HG02571 (cell line): ENCODE data around the gene ENOX1.
A peak's percentile ranks its signal among the peaks of the same experiment; 100 is the strongest.

ENCODE experiments used
- ATAC-seq: cut with Tn5 transposase; IDR thresholded peaks from one replicate; pipeline ENCODE4 v1.9.1; 2021; ENCODE audit warnings: mild to moderate bottlenecking, moderate library complexity; ENCODE audit not compliant: unreplicated experiment

Gene ENOX1

DNA sequence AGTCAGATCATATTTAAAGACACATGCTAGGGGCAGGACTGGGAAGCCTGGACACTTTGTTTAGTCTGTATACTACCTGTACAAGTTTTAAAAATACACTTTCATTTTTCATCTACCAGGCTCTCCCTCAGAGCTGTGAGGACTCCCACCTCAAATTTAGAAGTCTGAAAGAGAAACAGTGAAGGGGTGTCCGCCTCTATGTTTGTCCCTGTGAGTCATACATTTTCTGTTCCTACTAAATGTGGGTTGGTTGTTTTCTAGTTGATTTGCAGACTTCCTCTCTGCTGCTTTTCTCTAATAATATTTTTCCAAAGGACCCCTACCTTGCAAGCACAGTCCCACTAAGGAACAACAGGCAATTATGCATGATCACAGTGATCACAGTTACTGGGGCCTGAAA is 110.5 kb downstream of the ENOX1 start:
- ATAC-seq, result peak; percentile 97

DNA sequence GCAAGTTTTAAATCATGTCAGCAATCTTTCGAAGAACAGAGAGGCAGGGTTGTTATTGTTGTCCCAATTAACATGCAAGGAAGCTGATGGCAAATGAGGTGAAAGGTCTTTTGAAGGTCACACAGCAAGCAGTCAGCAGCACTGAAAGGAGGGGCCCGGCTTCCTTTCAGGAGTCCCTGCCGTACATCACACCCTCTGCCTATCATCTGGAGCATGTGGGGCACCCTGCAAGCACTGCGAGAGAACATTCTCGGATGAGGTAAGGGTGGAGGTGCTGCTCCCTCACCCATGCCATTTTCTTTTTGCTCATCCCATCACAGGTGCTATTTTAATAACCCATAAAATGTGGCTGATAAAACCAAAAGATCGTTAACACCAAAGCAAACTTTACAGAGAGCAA is 111.2 kb downstream of the ENOX1 start:
- ATAC-seq, result no peak

DNA sequence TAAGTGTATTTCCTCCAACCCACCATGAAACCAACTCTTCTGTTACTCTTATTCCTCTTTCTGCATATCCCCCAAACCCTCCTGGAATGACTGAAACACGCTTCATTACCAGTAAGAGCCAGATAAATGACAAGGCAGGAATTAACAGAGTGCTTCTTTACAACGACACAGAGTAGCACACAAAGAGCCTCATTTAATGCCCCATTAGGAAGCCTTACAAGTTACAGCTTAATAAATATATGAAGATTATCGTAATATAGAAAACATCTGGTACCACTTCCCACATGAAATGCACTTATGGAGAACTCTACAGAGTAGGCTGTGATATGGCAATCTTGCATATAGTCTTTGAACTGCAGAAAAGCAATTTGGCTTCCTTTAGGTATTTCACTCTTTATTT is 116.8 kb downstream of the ENOX1 start:
- ATAC-seq, result no peak

DNA sequence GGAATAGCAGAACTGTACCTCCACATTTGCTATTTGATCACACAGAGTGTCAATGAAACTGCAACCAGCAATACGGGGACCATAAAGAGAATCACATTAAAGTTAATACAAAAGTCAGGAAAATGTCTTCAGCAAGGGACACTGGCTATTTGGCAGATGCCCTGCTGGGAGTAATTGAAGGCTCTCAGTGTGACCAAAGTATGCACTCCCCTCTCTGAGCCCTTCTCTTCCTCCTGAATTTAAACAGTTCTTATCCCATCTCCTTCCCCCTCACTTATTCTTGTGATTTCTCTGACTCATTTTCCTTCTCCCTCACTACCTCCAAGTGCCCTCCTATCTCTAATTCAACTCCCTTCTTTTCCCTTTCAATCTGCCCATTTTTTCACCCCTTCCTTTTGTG is 117.7 kb downstream of the ENOX1 start:
- ATAC-seq, result no peak

DNA sequence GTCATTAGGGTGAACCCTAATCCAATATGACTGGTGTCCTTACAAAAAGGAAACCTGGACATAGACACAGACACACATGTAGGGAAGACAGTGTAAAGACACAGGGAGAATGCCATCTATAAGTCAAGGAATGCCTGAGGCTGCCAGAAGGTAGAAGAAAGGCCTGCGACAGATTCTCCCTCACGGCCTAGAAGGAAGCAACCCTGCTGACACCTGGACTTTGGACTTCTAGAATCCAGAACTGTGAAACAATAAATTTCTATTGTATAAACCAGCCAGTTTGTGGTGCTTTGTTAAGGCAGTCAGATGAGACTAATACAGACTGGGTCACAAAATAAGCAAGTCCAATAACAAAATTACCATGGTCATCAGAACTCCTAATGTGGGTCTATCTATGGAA is 120.4 kb downstream of the ENOX1 start:
- no peak for ATAC-seq

DNA sequence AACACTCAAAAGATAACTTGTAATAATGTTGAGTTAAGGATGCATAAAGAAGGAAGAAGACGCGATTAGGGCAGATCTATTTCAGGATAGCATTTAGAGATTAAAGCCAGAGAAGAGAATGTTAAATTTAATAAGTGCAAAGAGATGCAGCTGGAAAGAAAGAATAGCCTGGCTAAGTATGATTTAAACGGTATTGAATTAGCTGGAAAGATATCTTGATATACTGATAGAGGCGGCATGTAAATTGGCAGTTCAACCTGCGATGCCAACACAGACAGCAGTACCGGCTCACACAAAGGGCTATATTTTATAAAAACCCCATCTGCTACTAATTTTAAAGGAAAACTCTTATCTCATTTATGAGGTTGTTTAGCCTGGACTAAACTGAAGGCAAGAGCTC is 121.4 kb downstream of the ENOX1 start:
- ATAC-seq, result no peak

DNA sequence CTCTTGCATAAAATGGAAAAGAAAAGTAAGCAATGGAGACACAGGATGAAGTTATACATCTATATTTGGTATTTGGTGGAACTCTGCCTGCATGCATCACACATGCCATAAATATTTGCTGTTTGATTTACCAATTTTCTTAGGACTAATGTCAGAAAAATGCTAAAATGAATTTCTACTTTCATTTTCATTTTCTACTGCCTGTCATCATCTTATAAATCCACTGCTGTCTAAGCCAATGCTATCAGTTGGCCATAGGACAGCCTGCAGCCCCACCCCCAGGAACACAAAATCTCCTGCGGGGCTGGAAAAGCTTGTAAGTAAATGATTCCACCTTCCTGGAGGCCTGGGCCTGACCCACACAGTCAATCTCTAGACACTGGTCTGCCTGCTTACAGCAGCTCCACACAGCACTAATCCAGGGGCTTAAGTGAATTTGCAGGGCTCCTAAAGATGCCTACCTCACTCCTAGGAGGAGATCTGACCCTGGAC is 122.0 kb downstream of the ENOX1 start:
- no peak for ATAC-seq

DNA sequence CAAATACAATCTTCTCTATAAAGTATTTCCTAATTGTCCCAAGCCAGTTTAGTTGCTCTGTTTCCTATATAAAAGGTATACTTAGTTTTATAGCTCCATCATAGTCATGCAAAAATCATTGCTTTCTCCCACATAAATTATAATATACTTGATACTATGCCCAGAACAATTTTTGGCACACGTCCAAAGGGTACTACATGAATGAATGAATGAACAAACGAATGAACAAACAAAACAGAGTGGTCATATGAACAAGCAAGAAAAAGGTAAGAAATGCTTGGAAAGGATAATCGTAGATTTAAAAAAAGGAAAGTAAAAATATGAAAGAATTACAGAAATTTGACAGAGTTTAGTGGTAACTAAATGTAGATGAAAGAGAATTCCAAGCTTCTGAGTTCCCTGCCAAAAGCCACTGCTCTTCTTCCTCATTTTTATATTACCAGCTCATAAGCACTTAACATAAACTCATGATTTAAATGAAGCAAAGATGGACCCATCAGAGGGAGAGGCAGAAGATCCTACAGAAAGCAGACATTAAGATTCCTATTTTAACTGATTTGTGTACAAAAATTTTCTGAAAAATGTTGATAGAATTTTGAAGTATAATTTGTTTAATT is 123.2 kb downstream of the ENOX1 start:
- no peak for ATAC-seq

DNA sequence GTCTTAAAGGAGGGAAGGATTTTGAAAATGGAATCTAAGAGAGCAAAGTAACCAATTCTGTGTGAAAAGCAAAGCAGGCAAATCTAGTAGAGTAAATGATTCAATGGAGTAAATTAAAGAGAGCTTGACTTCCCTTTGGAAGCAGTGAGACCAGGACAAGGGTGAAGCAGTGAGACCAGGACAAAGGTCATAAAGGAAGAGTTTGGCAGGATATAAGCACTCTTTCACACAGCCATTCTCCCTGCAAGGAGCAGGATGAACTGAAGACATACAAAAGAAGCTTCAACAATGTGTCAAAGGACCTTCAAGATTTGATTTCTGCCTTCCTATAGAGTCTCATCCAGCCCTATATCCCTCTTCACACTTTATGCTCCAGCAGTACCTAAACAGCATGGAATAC is 123.8 kb downstream of the ENOX1 start:
- no peak for ATAC-seq

DNA sequence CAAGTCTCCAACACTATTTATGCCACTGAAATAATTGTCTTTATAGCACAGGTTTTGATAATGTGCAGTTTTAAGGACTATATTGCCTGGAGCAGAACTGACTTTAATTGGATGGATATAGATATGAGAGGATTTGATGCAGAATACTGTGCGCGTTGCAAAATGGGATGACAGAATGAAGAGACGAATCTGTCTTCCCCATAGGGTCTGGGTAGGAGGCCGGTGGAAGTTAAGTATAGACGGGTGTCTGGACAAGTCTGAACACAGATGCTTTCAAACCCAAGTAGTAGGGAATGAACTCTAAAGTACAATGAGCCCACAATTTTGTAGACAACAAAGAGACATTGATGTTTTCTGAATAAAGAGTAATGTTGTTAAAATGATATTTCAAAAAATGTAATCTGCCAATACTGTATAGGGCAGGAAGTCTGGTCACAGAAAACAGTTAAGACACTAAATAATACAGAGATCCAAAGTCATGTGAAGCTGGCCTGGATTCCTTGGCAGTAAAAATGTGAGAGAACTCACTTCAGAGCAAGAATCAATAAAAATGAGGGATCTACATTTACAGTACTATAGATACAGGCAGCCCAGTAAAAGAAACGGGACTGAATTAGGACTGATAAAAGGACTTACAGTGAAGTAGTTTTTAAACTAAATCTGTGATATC is 125.5 kb downstream of the ENOX1 start:
- no peak for ATAC-seq

DNA sequence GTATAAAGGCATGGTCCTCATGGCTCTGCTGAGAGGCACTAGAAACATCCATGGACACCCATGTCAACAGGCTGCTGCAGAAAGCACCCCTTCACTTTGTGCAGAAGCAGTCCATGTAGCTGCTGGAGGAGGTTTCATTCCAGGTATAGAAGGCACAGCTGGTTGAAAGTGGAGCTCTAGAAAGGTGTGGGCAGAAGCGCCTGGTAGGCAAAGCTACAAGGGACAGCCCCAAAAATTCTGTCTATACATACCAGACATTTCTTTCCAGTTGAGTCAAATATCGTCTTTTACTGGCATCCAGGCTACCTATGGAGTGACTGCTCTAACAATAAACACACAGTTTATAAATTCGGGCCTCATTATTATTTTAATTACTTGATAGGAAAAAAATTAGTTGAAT is 129.3 kb downstream of the ENOX1 start:
- no peak for ATAC-seq

DNA sequence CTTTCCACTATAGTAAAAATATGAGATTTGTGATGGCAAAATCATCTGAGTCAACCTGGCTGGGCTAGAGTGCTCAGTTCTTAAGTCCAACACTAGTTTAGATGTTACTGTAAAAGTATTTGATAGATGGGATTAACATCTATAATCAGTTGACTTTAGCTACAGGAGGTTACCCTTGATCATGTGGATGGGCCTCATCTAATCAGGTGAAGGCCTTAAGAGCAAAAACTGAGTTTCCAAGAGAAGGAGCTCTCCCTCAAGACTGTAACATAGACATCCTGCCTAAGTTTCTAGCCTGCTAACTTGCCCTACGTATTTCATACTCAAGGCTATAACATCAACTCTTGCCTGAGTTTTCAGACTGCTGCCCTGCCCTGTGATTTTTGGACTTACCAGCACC is 132.8 kb downstream of the ENOX1 start:
- ATAC-seq, result no peak

DNA sequence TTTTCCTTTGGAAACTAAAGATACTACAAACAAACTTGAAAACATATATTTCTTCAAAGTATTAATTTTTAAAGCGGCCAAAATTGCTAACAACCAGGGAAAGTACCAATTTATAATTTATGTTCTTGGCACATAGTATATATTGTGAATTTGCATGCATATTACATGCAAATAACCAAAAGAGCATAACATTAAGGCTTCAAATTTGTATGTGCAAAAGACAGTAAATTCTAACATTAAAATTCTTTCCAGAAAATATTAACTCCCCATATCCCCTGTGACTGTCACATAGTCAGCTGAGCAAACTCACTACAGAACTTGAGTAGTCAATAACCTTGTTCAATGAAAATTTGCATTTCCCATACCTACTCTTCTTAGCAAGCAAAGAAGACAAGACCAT is 133.4 kb downstream of the ENOX1 start:
- ATAC-seq, result no peak

DNA sequence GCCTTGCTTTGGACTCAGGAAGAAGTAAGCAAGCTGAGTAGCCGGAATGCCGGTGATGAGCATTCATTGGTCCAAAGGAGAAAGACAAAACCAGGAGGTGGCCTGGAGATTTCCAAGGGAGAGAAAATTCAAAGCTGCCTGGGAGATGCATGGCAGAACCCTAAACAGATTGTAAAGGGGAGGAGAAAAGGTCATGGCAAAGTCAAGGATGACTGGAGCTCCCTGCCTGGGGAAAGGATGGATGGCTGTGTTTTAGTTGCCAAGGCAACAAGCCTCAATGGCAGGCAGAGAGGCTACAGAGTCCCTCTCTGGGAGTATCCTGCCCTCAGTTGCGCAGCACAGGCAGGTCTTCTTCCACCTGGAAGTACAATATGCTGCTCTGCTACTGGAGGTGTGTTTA is 134.0 kb downstream of the ENOX1 start:
- ATAC-seq, result no peak

DNA sequence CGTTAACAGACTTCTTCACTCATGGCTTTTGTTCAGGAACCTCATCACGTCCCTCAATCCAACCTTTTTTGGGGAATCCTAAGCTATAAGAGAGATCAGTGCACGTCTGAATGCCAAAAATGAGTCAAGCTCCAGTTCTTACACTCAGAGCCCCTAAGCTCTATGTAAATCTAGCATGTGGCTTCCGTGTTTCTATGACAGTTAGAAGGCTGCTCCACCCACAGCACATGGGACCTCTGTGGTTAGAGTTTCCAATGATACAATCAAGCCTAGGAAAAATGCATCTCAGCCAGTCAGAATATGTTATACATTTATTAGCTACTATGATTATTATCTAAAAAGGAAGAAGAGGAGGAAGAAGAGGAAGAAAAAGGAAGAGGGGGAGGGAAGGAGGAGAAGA is 135.9 kb downstream of the ENOX1 start:
- no peak for ATAC-seq

DNA sequence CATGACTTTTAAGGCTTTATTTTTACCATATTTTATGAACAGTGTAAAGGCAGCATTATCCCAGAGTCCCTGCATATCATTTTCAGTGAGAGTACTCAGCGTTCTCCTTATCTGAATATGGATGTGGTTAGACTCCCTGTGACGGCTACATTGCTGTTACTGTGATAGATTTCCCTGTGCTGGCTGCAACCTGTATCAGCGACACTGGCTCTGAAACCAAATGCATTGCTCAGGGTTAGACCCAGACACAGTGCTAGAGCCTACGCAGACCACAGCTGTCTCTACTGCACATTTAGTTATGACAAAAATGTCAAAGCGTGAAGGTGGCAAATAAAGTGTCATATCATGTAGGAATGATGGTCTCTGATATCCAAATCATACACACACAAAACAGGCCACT is 138.0 kb downstream of the ENOX1 start:
- no peak for ATAC-seq

DNA sequence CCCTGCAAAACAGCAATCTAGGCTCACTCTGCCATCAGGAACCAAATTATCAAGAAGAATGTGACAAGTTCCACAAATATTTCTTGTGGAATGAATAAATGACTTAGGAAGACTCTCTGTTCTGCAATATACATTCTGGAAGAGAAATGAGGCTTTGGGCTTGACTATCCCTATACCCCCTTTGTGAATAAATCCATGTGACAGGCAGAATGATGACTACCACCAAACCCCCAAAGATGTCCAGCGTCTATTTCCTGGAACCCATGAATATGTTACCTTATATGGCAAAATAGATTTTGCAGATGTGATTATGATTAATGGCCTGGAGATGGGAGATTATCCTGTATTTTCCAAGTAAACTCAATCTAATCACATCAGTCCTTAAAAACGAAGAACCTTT is 139.3 kb downstream of the ENOX1 start:
- ATAC-seq, result no peak

DNA sequence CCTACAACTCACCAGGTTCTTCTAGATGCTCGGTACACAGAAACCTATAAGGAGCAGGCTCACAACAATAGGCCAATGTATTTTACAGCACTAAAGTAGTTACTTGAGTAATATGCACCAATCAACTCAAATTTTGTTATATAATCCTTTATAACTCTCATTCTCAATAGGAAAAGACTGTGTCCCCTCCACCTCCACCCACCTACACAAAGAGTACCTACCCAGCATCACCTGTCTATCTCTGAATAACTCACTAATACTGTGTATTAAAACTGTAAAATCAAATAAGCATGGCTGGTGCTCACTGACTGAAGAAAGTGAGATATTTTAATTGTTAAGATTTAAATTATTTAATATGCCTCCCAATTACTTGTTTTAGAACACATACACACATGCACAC is 146.3 kb downstream of the ENOX1 start:
- no peak for ATAC-seq

DNA sequence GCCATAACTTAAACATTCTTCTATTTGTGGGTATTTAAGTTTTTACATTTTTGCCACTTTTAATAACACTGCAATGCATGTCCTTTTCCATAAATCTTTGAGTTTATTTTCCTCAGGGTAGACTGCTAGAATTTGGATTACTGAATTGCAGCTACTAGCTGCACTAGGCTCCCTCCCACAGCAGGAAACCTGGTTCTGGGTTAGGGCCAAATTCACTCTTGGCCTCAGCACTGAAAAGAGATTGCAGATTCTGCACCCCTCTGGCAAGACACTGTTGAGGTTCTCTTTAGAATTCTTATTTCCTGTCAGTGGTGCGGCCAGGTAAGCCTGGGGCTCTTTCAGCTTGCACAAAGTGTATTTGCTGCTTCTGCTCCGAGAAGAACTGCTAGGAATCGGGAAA is 155.7 kb downstream of the ENOX1 start:
- ATAC-seq, result no peak

DNA sequence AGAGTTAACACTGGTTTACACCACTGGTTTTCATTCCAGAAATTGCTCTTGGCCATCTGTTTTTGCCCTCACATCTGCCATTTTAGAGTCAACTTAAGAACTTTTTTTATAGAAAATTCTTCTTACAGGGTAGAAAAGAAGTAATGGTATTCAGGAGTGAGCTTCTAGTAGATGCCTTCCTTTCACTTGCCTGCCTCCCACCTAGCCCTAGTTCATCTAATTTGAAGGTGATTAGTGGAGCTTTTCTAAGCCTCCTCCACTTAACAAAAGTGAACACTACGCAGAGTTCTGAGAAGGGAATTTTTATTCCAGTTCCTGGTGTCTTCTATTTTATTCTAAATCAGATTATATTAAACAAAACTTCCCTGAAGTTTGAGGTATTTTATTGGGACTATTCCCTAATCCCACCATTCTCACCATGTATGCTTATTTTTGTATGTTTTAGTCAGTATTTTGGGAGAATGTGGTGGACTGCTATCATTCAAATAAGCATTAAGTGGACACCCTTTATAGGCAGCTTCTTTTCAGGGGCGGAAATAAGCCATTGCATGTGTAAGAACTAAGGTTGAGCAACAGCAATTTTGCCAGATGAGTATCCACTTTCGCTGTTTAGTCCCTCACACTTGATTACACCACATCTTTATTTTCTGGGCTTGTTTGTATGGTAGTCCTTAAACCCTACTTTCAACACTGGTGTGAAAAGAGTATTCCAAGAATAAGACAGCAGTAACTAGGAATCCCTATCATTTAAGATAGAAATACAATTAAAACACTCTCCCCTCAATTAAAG is 156.9 kb downstream of the ENOX1 start:
- ATAC-seq, result no peak

DNA sequence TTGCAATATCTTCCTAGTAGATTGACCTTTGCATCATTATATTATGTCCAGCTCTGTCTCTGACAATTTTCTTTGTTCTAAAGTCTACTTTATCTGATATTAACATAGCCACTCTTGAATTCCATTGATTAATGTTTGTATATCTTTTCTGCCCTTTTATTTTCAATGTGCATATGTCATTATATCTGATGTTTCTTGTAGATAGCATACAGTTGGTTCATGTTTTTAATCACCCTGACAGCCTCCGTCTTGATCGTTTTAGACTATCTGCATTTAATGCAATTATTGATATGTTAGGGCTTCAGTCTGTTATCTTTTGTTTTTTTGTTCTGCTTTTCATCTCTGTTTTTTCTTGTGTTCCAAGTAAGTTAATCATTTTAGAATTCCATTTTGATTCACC is 159.8 kb downstream of the ENOX1 start:
- ATAC-seq, result no peak

DNA sequence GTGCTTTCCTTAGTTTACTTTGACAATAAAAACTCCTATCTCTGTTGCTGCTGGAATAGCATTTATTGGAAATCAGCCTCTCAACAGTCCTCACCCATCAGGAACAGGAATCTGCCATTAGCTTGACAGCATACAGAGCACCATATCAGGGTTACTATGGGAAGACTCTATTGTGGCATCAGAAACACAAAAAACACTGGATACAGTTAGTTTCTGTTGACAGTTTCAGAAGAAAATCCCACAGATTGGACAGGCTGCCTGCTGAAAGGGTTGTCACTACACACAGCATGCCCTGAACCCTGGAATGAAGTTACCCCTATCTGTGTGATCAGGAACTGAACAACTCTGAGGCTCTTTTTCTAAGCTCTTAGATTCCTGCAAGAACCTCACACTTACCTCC is 172.7 kb downstream of the ENOX1 start:
- ATAC-seq, result no peak
